GM19025 (cell line): Measurements from ENCODE around the gene CCDC183.
"Not testable (repeated sequence)": the region's sequence is repeated elsewhere in the genome, so short reads cannot be mapped to it uniquely, and the experiment has no call there.

ENCODE experiments used
- ATAC-seq: cut with Tn5 transposase; IDR thresholded peaks from one replicate; pipeline ENCODE4 v1.9.1; 2021; ENCODE audit warnings: mild to moderate bottlenecking, low read depth, moderate library complexity; ENCODE audit not compliant: unreplicated experiment

Gene CCDC183

GRCh38 chr9:136760424-136760823 lies 35.7 kb upstream of the CCDC183 start:
- no peak for ATAC-seq

GRCh38 chr9:136760834-136761544 lies 35.1 kb upstream of the CCDC183 start:
- not testable (repeated sequence) for ATAC-seq

GRCh38 chr9:136761545-136761981 lies 34.6 kb upstream of the CCDC183 start:
- no peak for ATAC-seq

- ATAC-seq: no peak
Measured at GRCh38 chr9:136762221-136762691, 33.9 kb upstream of the CCDC183 start.

GRCh38 chr9:136762915-136763648 lies 33.1 kb upstream of the CCDC183 start:
- ATAC-seq: no peak

- ATAC-seq: no peak
Measured at GRCh38 chr9:136763649-136764035, 32.5 kb upstream of the CCDC183 start.

- ATAC-seq: no peak
Measured at GRCh38 chr9:136764301-136764891, 31.7 kb upstream of the CCDC183 start, which contains the start of gene LCN15. TSS of gene LCN15 (minus strand) at chr9:136764518. CDS start at chr9:136764488, 30 bp downstream.

GRCh38 chr9:136765041-136765440 lies 31.1 kb upstream of the CCDC183 start:
- ATAC-seq: no peak

GRCh38 chr9:136765745-136766409 lies 30.3 kb upstream of the CCDC183 start:
- ATAC-seq: not testable (repeated sequence)

- not testable (repeated sequence) for ATAC-seq
Measured at GRCh38 chr9:136766410-136767120, 29.6 kb upstream of the CCDC183 start.

- no peak for ATAC-seq
Measured at GRCh38 chr9:136769710-136770191, 26.4 kb upstream of the CCDC183 start.

GRCh38 chr9:136771907-136772415 lies 24.2 kb upstream of the CCDC183 start:
- no peak for ATAC-seq

GRCh38 chr9:136773386-136774044 lies 22.6 kb upstream of the CCDC183 start:
- ATAC-seq: no peak

- ATAC-seq: no peak
Measured at GRCh38 chr9:136774416-136775045, 21.6 kb upstream of the CCDC183 start.

- ATAC-seq: no peak
Measured at GRCh38 chr9:136775191-136775590, 20.9 kb upstream of the CCDC183 start.

- no peak for ATAC-seq
Measured at GRCh38 chr9:136776947-136777346, 19.2 kb upstream of the CCDC183 start.

- ATAC-seq: no peak
Measured at GRCh38 chr9:136777359-136777758, 18.8 kb upstream of the CCDC183 start.

GRCh38 chr9:136779808-136780207 lies 16.3 kb upstream of the CCDC183 start:
- no peak for ATAC-seq

- ATAC-seq: no peak
Measured at GRCh38 chr9:136782452-136782851, 13.7 kb upstream of the CCDC183 start.
